PFSK-1 (cell line): Measurements from ENCODE around the gene SP8.

Experiments used
- FOXP2 ChIP-seq: optimal IDR thresholded peaks from 2 replicates; pipeline ENCODE3; 2011; ENCODE audit warnings: borderline replicate concordance, control low read depth, inconsistent platforms; ENCODE audit not compliant: insufficient read depth; ENCODE audit errors: extremely low read length, extremely low read depth
- POLR2AphosphoS5 ChIP-seq: IDR thresholded peaks from 2 replicates; pipeline ENCODE4 v1.6.1; 2012; ENCODE audit warnings: low read depth, mild to moderate bottlenecking, control low read depth, low read length, moderate library complexity
- REST ChIP-seq, 2 experiments: IDR thresholded peaks; 2 replicates each; pipeline versions ENCODE4 v1.6.1 to v1.8.0; 2011 to 2012; ENCODE audit warnings: low read depth in 2 of 2, low read length in 2 of 2, control low read depth in 1 of 2, inconsistent platforms in 1 of 2, mild to moderate bottlenecking in 1 of 2, moderate library complexity in 1 of 2; ENCODE audit not compliant: insufficient read depth in 1 of 2
- SIN3A ChIP-seq: IDR thresholded peaks from 2 replicates; pipeline ENCODE4 v1.6.1; 2012; ENCODE audit warnings: mild to moderate bottlenecking, low read length, moderate library complexity, borderline replicate concordance; ENCODE audit not compliant: insufficient read depth
- TAF1 ChIP-seq: IDR thresholded peaks from 2 replicates; pipeline ENCODE4 v1.6.1; 2012; ENCODE audit warnings: low read length, control low read depth, borderline replicate concordance; ENCODE audit not compliant: insufficient read depth

Gene SP8

GRCh38 chr7:20831451-20831850 lies 44.8 kb upstream of the SP8 start:
- TF ChIP-seq POLR2AphosphoS5, result no peak
- no peak for TF ChIP-seq TAF1
- TF ChIP-seq REST (IDR thresholded peaks at IDR 0.05; ENCODE audit: insufficient read depth in 1 of 2, low read depth in 2 of 2, low read length in 2 of 2), result no peak
- no peak for TF ChIP-seq FOXP2
- TF ChIP-seq SIN3A, result no peak

GRCh38 chr7:20828947-20829346 lies 42.3 kb upstream of the SP8 start:
- TF ChIP-seq FOXP2, result no peak
- no peak for TF ChIP-seq SIN3A
- TF ChIP-seq REST (IDR thresholded peaks at IDR 0.05; ENCODE audit: insufficient read depth in 1 of 2, low read depth in 2 of 2, low read length in 2 of 2), result no peak
- no peak for TF ChIP-seq TAF1
- no peak for TF ChIP-seq POLR2AphosphoS5

- TF ChIP-seq TAF1 (no peak), FOXP2 (no peak), SIN3A (no peak), POLR2AphosphoS5 (no peak), REST (IDR thresholded peaks at IDR 0.05; ENCODE audit: insufficient read depth in 1 of 2, low read depth in 2 of 2, low read length in 2 of 2) (no peak)
These were observed 40.5 kb upstream of the SP8 start for GRCh38 chr7:20827172-20827571.

- TF ChIP-seq POLR2AphosphoS5 (no peak), TAF1 (no peak), FOXP2 (no peak), REST (IDR thresholded peaks at IDR 0.05; ENCODE audit: insufficient read depth in 1 of 2, low read depth in 2 of 2, low read length in 2 of 2) (no peak), SIN3A (no peak)
These were observed 39.6 kb upstream of the SP8 start for GRCh38 chr7:20826243-20826642.

- TF ChIP-seq POLR2AphosphoS5, result no peak
- no peak for TF ChIP-seq SIN3A
These were observed 38.9 kb upstream of the SP8 start for GRCh38 chr7:20825555-20825954.
